Transverse colon (tissue), 4 donors: Measurements from ENCODE around the gene BMERB1. TPM values are rescaled to one million over a fixed set of nuclear protein-coding genes. Genes with fewer than 3 reads are reported as not detected.

ENCODE experiments used
- DNase-seq: peaks from one replicate; pipeline ENCODE4 v3.0.0-alpha.2; 2019
- H3K27ac ChIP-seq, 4 donors: fragments of 200-600 bp; sonication (generic); 2 replicates each; pipeline ENCODE4 v1.5.1; 2016 to 2018; ENCODE audit warnings: inconsistent platforms in 4 of 4
- H3K27me3 ChIP-seq: fragments of 200-600 bp; sonication (generic); 2 replicates; pipeline ENCODE4 v1.5.1; 2017; ENCODE audit warnings: inconsistent platforms
- H3K36me3 ChIP-seq, 4 donors: fragments of 200-600 bp; sonication (generic); 2 replicates each; pipeline ENCODE4 v1.5.1; 2017 to 2019; ENCODE audit warnings: inconsistent platforms in 4 of 4
- H3K4me1 ChIP-seq, 4 donors: fragments of 200-600 bp; sonication (generic); 2 replicates each; pipeline ENCODE4 v1.5.1; 2017 to 2020; ENCODE audit warnings: inconsistent platforms in 4 of 4
- H3K4me3 ChIP-seq, 4 donors: fragments of 200-600 bp; sonication (generic); 1 replicate in 1 of 4; 2 replicates in 3 of 4; pipeline versions ENCODE4 v1.5.1 to v1.6.1; 2017 to 2019; ENCODE audit warnings: inconsistent platforms in 4 of 4
- H3K9me3 ChIP-seq, 2 donors: fragments of 200-600 bp; sonication (generic); 2 replicates each; pipeline ENCODE4 v1.5.1; 2017 to 2019; ENCODE audit warnings: inconsistent platforms in 2 of 2
- EP300 ChIP-seq: sonication (generic); formaldehyde crosslinking; IDR thresholded peaks from one replicate; pipeline ENCODE4 v1.6.1; 2017; ENCODE audit warnings: antibody characterized with exemption, low read depth
- POLR2A ChIP-seq: fragments of 450-650 bp; IDR thresholded peaks from one replicate; pipeline ENCODE4 v1.6.1; 2016; ENCODE audit warnings: antibody characterized with exemption, mild to moderate bottlenecking, moderate library complexity
- POLR2AphosphoS5 ChIP-seq, 3 donors: sonication (generic); formaldehyde crosslinking; IDR thresholded peaks; one replicate each; pipeline ENCODE4 v1.6.1; 2016; ENCODE audit warnings: antibody characterized with exemption in 3 of 3
- WGBS, 2 donors: methylation state at CpG; one replicate each; pipeline ENCODE4 v1.1.5; 2018; ENCODE audit warnings: low coverage in 1 of 2; 5-methylcytosine and 5-hydroxymethylcytosine counted together
- in situ Hi-C, 4 donors: fragments of 200-750 bp; cut with MboI; loops; one replicate each; pipeline versions ENCODE4 v1.15.0 to v1.15.1; 2017; ENCODE audit warnings: low sequenced_read_pairs in 3 of 4, low pct_ligation_motif_present in 1 of 4, low pct_unique_long_range_greater_than_20kb in 1 of 4
- intact Hi-C: fragments of 100-400 bp; cut with DNase I; formaldehyde crosslinking; loops from one replicate; pipeline ENCODE4 v1.15.1; 2023; ENCODE audit warnings: low total_unique reads
- total RNA-seq, 4 donors: library from RNA; depleted of rRNA; stranded (reverse); fragments of >200 nt; gene quantifications; one replicate each; pipeline ENCODE4 v1.1.0, GENCODE V29; 2016
- TF ChIP-seq, protein P1 (sequence below), 5 experiments: fragments of 200-600 bp in 3 of 5; fragments of 450-650 bp in 2 of 5; sonication (generic) in 3 of 5; IDR thresholded peaks; 1 replicate in 2 of 5; 2 replicates in 3 of 5; pipeline ENCODE4 v1.5.1; 2016 to 2017; ENCODE audit warnings: antibody characterized with exemption in 5 of 5, inconsistent platforms in 3 of 5, mild to moderate bottlenecking in 2 of 5, moderate library complexity in 1 of 5

BMERB1 gene
- total RNA-seq, 4 donors from 2014 or later: 8.6 to 65.1 (median 14.1) TPM

DNA sequence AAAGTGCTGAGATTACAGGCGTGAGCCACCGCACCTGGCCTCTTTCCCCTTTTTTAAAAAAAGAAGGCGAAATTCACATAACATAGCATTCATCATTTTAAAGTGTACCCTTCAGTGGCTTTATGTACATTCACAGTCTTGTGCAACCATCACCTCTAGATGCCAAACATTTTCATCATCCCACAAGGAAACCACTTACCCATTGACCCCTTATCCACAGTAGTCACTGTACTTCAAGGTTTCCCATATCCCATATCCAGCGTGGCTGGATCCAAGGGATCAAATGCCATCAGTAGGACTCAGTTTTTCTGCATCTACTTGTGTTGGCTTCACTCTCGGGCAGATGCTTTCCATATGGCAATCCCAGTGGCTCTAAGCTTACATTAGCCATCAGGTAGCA is 50.3 kb downstream of the BMERB1 start:
- intact Hi-C loops: no loop called here
- WGBS, 2 donors: 67 to 75% methylated on average over 3 to 5 of the region's 5 CpGs
- no peak for DNase-seq

DNA sequence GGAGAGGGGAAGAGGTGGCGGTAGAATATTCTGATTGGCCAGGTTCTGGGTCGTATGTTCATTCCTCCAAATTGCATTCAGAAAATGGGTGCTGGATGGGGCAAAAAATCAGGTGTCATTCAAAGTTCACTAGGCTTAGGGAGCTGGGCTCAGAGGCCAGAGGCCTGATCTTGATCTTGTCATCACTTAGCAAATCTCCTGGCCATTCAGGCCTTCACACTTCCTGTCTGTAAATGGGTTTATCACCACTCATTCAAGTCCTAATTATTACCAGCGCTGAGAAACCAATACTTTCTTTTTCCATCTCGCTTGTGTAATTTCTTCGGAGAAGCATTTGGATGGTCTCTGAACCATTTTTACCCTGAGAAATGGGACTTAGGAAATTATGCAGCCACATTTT is 50.8 kb downstream of the BMERB1 start:
- Histone ChIP-seq H3K4me1 (peaks cover 5 to 11% (median 6%) of the 10 kb centered on the region in 4 donors), H3K9me3 (no peaks in the 10 kb centered on the region), H3K4me3 (no peak overlapping the region), H3K36me3 (no peaks in the 10 kb centered on the region), H3K27me3 (no peaks in the 10 kb centered on the region), H3K27ac (no peak overlapping the region)
- 93 to 100% methylated on average over 4 to 5 of the region's 5 CpGs for WGBS, 2 donors
- TF ChIP-seq POLR2AphosphoS5 (IDR thresholded peaks at IDR 0.05) (no peak), EP300 (no peak), POLR2A (no peak)
- TF ChIP-seq, protein P1, sequence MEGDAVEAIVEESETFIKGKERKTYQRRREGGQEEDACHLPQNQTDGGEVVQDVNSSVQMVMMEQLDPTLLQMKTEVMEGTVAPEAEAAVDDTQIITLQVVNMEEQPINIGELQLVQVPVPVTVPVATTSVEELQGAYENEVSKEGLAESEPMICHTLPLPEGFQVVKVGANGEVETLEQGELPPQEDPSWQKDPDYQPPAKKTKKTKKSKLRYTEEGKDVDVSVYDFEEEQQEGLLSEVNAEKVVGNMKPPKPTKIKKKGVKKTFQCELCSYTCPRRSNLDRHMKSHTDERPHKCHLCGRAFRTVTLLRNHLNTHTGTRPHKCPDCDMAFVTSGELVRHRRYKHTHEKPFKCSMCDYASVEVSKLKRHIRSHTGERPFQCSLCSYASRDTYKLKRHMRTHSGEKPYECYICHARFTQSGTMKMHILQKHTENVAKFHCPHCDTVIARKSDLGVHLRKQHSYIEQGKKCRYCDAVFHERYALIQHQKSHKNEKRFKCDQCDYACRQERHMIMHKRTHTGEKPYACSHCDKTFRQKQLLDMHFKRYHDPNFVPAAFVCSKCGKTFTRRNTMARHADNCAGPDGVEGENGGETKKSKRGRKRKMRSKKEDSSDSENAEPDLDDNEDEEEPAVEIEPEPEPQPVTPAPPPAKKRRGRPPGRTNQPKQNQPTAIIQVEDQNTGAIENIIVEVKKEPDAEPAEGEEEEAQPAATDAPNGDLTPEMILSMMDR (IDR thresholded peaks at IDR 0.05): no peak
- no peak for DNase-seq
- in situ Hi-C loops: no loop called here
- intact Hi-C loops: no loop called here

More for the DNA sequence above, 50.3 kb downstream of the BMERB1 start:
- Histone ChIP-seq H3K36me3 (no peaks in the 10 kb centered on the region), H3K4me3 (no peak overlapping the region), H3K4me1 (peaks cover 5 to 6% (median 6%) of the 10 kb centered on the region in 4 donors), H3K27me3 (no peaks in the 10 kb centered on the region), H3K27ac (no peak overlapping the region), H3K9me3 (no peaks in the 10 kb centered on the region)
- TF ChIP-seq, protein P1 (IDR thresholded peaks at IDR 0.05): no peak
- TF ChIP-seq POLR2A: no peak
- no peak for TF ChIP-seq POLR2AphosphoS5 (IDR thresholded peaks at IDR 0.05)
- TF ChIP-seq EP300: no peak
- in situ Hi-C loops: no loop called here

DNA sequence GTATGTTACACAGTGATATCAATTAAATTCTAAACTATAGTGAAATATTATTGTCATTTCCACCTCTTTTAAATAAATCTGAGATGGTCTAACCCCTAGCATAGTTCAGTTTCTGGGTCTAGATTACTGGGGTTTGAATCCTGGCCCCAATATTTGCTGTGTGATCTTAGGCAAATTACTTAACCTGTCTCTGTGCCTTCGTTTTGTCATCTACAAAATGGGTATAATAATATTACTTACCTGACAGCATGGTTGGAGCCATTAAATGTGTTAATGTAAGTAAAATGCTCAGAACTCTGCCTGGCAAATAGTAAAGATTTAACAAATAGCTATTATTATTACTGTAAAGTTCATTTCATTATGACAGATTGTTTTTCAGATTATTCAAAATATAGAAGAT is 52.3 kb downstream of the BMERB1 start:
- intact Hi-C loops (no loop called here), in situ Hi-C loops (no loop called here)
- TF ChIP-seq, protein P1 (IDR thresholded peaks at IDR 0.05): no peak
- no peak for TF ChIP-seq EP300
- TF ChIP-seq POLR2A: no peak
- no peak for TF ChIP-seq POLR2AphosphoS5 (IDR thresholded peaks at IDR 0.05)
- DNase-seq: no peak
- no peak overlapping the region for H3K27ac ChIP-seq
- no peaks in the 10 kb centered on the region for H3K27me3 ChIP-seq
- no peaks in the 10 kb centered on the region for H3K36me3 ChIP-seq
- H3K4me3 ChIP-seq: no peak overlapping the region
- H3K4me1 ChIP-seq: peaks cover 5 to 23% (median 6%) of the 10 kb centered on the region in 4 donors
- 73 to 83% methylated on average over 1 of the region's 1 CpG for WGBS, 2 donors
- H3K9me3 ChIP-seq: no peaks in the 10 kb centered on the region

DNA sequence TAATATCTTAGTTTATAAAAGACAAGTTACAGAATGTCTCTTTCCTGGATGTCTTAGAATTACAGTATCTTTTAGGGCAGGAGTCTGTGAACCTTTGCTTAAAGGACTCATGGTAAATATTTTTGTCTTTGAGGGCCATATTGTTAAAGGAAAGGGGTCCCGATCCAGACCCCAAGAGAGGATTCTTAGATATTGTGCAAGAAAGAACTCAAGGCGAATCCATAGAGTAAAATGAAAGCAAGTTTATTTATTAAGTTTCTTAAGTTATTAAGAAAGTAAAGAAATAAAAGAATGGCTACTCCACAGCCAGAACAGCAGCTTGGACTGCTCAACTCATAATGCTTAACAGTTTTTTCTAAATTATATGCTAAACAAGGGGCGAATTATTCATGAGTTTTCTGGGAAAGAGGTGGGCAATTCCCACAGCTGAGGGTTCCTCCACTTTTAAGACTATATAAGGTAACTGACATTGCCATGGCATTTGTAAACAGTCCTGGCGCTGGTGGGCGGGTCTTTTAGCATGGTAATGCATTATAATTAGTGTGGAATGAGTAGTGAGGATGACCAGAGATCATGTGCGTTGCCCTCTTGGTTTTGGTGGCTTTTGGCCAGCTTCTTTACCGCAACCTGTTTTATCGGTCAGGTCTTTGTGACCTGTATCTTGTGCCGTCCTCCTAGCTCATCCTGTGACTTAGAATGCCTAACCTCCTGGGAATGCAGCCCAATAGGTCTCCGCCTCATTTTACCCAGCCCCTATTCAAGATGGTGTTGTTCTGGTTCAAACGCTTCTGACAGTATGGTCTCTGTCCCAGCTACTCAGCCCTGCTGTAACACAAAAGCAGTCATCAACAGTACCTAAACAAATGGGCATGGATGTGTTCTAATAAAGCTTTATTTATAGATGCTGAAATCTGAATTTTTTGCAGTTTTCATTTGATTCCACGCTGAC is 53.2 kb downstream of the BMERB1 start:
- intact Hi-C loops: no loop called here
- in situ Hi-C loops: no loop called here

More for the DNA sequence above, 53.2 kb downstream of the BMERB1 start:
- Histone ChIP-seq H3K4me1 (peaks cover 5 to 21% (median 6%) of the 10 kb centered on the region in 4 donors), H3K9me3 (no peaks in the 10 kb centered on the region), H3K36me3 (no peaks in the 10 kb centered on the region), H3K4me3 (no peak overlapping the region), H3K27me3 (no peaks in the 10 kb centered on the region), H3K27ac (no peak overlapping the region)
- no peak for DNase-seq
- WGBS, 2 donors: 78 to 79% methylated on average over 11 to 12 of the region's 12 CpGs
- TF ChIP-seq, protein P1 (IDR thresholded peaks at IDR 0.05): no peak
- TF ChIP-seq EP300 (no peak), POLR2A (no peak), POLR2AphosphoS5 (IDR thresholded peaks at IDR 0.05) (no peak)
